C4-2B (cell line): ENCODE measurements around the gene DPM2.

Experiments
- ZFX ChIP-seq: fragments of 450-650 bp; IDR thresholded peaks from 2 replicates; pipeline ENCODE4 v1.6.1; 2017
- TF ChIP-seq, protein P1 (sequence below): fragments of 450-650 bp; conservative IDR thresholded peaks from 2 replicates; pipeline ENCODE4 v1.5.1; 2017; ENCODE audit warnings: mild to moderate bottlenecking

- TF ChIP-seq, protein P1, sequence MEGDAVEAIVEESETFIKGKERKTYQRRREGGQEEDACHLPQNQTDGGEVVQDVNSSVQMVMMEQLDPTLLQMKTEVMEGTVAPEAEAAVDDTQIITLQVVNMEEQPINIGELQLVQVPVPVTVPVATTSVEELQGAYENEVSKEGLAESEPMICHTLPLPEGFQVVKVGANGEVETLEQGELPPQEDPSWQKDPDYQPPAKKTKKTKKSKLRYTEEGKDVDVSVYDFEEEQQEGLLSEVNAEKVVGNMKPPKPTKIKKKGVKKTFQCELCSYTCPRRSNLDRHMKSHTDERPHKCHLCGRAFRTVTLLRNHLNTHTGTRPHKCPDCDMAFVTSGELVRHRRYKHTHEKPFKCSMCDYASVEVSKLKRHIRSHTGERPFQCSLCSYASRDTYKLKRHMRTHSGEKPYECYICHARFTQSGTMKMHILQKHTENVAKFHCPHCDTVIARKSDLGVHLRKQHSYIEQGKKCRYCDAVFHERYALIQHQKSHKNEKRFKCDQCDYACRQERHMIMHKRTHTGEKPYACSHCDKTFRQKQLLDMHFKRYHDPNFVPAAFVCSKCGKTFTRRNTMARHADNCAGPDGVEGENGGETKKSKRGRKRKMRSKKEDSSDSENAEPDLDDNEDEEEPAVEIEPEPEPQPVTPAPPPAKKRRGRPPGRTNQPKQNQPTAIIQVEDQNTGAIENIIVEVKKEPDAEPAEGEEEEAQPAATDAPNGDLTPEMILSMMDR: no peak
- TF ChIP-seq ZFX: no peak
Observed at GRCh38 chr9:127896395-127897192, 41.1 kb downstream of the DPM2 start.
